Endothelial cell of umbilical vein (primary cell): ENCODE measurements around the gene SWI5. TPM values are rescaled to one million over a fixed set of nuclear protein-coding genes. Genes with fewer than 3 reads are reported as not detected.

Source experiments
- BruUV-seq: library from RNA; stranded (reverse); fragments of 400-500 nt; replicated peaks from 2 replicates; lab custom pipeline; 2021; lab: Mats Ljungman, UMichigan
- CTCF ChIA-PET: fragments of 300-600, 350-600 bp; sonication (Branson Sonifier 250); formaldehyde crosslinking; loops from one replicate; lab custom pipeline; 2021; ENCODE audit warnings: antibody characterized with exemption, inconsistent platforms; lab: Charles Lee
- POLR2A ChIA-PET: fragments of 300-600, 350-600 bp; sonication (Branson Sonifier 250); formaldehyde crosslinking; loops from one replicate; lab custom pipeline; 2021; ENCODE audit warnings: antibody characterized with exemption, inconsistent platforms; lab: Charles Lee
- DNase-seq: peaks from one replicate; pipeline ENCODE4 v3.0.0-alpha.2; 2011; ENCODE audit warnings: low read depth, low spot score
- FAIRE-seq: peaks from 2 replicates; lab custom pipeline; 2011; peaks lifted over from hg19 to GRCh38; lab: Jason Lieb, UNC
- H2AFZ ChIP-seq: 2 replicates; pipeline ENCODE4 v1.6.0; 2012; ENCODE audit warnings: low read depth, low read length, control low read depth, inconsistent platforms
- H3K27ac ChIP-seq: 2 replicates; pipeline ENCODE4 v1.5.1; 2011; ENCODE audit warnings: low read depth, mild to moderate bottlenecking, control low read depth, low read length, moderate library complexity; ENCODE audit not compliant: insufficient read depth
- H3K27me3 ChIP-seq, 2 experiments: 2 replicates each; pipeline versions ENCODE4 v1.6.0 to v1.6.1; 2011; ENCODE audit warnings: low read length in 2 of 2, mixed read lengths in 1 of 2; ENCODE audit not compliant: control insufficient read depth in 2 of 2, insufficient read depth in 2 of 2
- H3K36me3 ChIP-seq, 2 experiments: 2 replicates in 1 of 2; 3 replicates in 1 of 2; pipeline ENCODE4 v1.5.1; 2011; ENCODE audit warnings: low read length in 2 of 2, mild to moderate bottlenecking in 1 of 2, moderate library complexity in 1 of 2; ENCODE audit not compliant: control insufficient read depth in 2 of 2, insufficient read depth in 2 of 2; ENCODE audit errors: extremely low read depth in 1 of 2
- H3K4me1 ChIP-seq: 3 replicates; pipeline ENCODE4 v1.5.1; 2011; ENCODE audit warnings: mild to moderate bottlenecking, low read length; ENCODE audit not compliant: control insufficient read depth, insufficient read depth; ENCODE audit errors: extremely low read depth
- H3K4me2 ChIP-seq: 2 replicates; pipeline ENCODE4 v1.6.1; 2011; ENCODE audit warnings: low read length, control low read depth, mixed read lengths; ENCODE audit not compliant: insufficient read depth
- H3K4me3 ChIP-seq, 3 experiments: fragments of 200-600 bp in 1 of 3; sonication (generic), shearing (Covaris generic) in 1 of 3; replicated peaks in 1 of 3; 2 replicates each; pipeline ENCODE4 v1.5.1; 2011 to 2016; ENCODE audit warnings: control low read depth in 3 of 3, low read length in 3 of 3, mild to moderate bottlenecking in 2 of 3, inconsistent platforms in 1 of 3, low read depth in 1 of 3, moderate library complexity in 1 of 3; ENCODE audit not compliant: insufficient read depth in 1 of 3
- H3K79me2 ChIP-seq: 2 replicates; pipeline ENCODE4 v1.6.0; 2012; ENCODE audit warnings: low read length, inconsistent platforms; ENCODE audit not compliant: control insufficient read depth, insufficient read depth
- H3K9ac ChIP-seq: replicated peaks from 2 replicates; pipeline ENCODE3; 2011; ENCODE audit warnings: low read length, control low read depth; ENCODE audit not compliant: insufficient read depth; ENCODE audit errors: extremely low read depth
- H3K9me1 ChIP-seq: replicated peaks from 3 replicates; pipeline ENCODE4 v1.6.0; 2011; ENCODE audit warnings: mild to moderate bottlenecking, low read length; ENCODE audit not compliant: control insufficient read depth, insufficient read depth; ENCODE audit errors: extremely low read depth
- H3K9me3 ChIP-seq: replicated peaks from 2 replicates; pipeline ENCODE4 v1.5.1; 2012; ENCODE audit warnings: low read length, inconsistent platforms; ENCODE audit not compliant: control insufficient read depth, insufficient read depth
- H4K20me1 ChIP-seq: replicated peaks from 2 replicates; pipeline ENCODE3; 2011; ENCODE audit warnings: mild to moderate bottlenecking, low read length; ENCODE audit not compliant: control insufficient read depth, insufficient read depth; ENCODE audit errors: extremely low read depth
- CTCF ChIP-seq, 2 donors: IDR thresholded peaks; 1 replicate in 1 of 2; 2 replicates in 1 of 2; pipeline ENCODE4 v1.5.1; 2011; ENCODE audit warnings: low read length in 2 of 2, mild to moderate bottlenecking in 2 of 2, moderate library complexity in 2 of 2, control low read depth in 1 of 2, inconsistent platforms in 1 of 2, low read depth in 1 of 2; ENCODE audit not compliant: insufficient read depth in 1 of 2; ENCODE audit errors: extremely low read depth in 1 of 2
- EZH2 ChIP-seq: IDR thresholded peaks from 2 replicates; pipeline ENCODE4 v1.6.1; 2012; ENCODE audit warnings: borderline replicate concordance, low read depth, mild to moderate bottlenecking, moderate library complexity, low read length, inconsistent platforms; ENCODE audit not compliant: severe bottlenecking
- FOS ChIP-seq: IDR thresholded peaks from 2 replicates; pipeline ENCODE4 v1.6.1; 2011; ENCODE audit warnings: mild to moderate bottlenecking, low read length, moderate library complexity, borderline replicate concordance; ENCODE audit not compliant: insufficient read depth
- GATA2 ChIP-seq: IDR thresholded peaks from 2 replicates; pipeline ENCODE4 v1.7.0; 2011; ENCODE audit warnings: low read depth, mild to moderate bottlenecking, moderate library complexity, mixed read lengths, low read length; ENCODE audit not compliant: insufficient read length, insufficient read depth
- JUN ChIP-seq: IDR thresholded peaks from 2 replicates; pipeline ENCODE4 v1.6.1; 2011; ENCODE audit warnings: borderline replicate concordance, low read depth; ENCODE audit not compliant: insufficient read length, insufficient read depth
- MAX ChIP-seq: IDR thresholded peaks from 2 replicates; pipeline ENCODE4 v1.6.1; 2011; ENCODE audit not compliant: insufficient read depth, insufficient read length
- MYC ChIP-seq: IDR thresholded peaks from one replicate; pipeline ENCODE4 v1.6.1; 2011; ENCODE audit warnings: mild to moderate bottlenecking, low read depth, low read length
- POLR2A ChIP-seq: IDR thresholded peaks from 2 replicates; pipeline ENCODE4 v1.6.1; 2012; ENCODE audit warnings: low read depth, mild to moderate bottlenecking, control low read depth, low read length
- POLR2AphosphoS5 ChIP-seq: IDR thresholded peaks from 2 replicates; pipeline ENCODE4 v1.6.1; 2012; ENCODE audit warnings: low read depth, mild to moderate bottlenecking, control low read depth, low read length, moderate library complexity; ENCODE audit not compliant: insufficient read depth
- dilution Hi-C: fragments of 300-500 bp; cut with MboI; formaldehyde crosslinking; loops from one replicate; pipeline ENCODE4 v1.15.0; 2019; ENCODE audit warnings: low sequenced_read_pairs; ENCODE audit not compliant: extremely low pct_ligation_motif_present
- intact Hi-C: fragments of 100-400 bp; cut with micrococcal nuclease; formaldehyde crosslinking; loops from one replicate; pipeline ENCODE4 v1.10.0; 2022
- polyA plus RNA-seq, 4 experiments: library from polyadenylated mRNA; depleted of rRNA in 3 of 4; stranded (reverse) in 3 of 4; unstranded in 1 of 4; fragments of >200 nt; gene quantifications; 2 replicates each; pipeline versions ENCODE4 v1.2.1 to v1.2.3, GENCODE V29; 2011 to 2012; ENCODE audit warnings: missing spikeins in 1 of 4
- total RNA-seq: library from RNA; stranded (reverse); gene quantifications from 2 replicates; pipeline ENCODE4 v1.2.3, GENCODE V29; 2021

The SWI5 gene
- total and polyA plus RNA-seq, 2 donors (not counting 3 experiments of a cell fraction or from before 2014, with no cell fraction given), result 21.2 to 58.0 TPM

GRCh38 chr9:128310461-128310860 is 34.4 kb downstream of the SWI5 start:
- H3K4me1 ChIP-seq, result peaks cover 6% of the 10 kb centered on the region
- peaks cover 3 to 23% of the 10 kb centered on the region in 2 experiments for H3K36me3 ChIP-seq
- FAIRE-seq, result no peak
- POLR2A ChIA-PET, result no interaction called here
- H3K4me3 ChIP-seq, result no peak overlapping the region
- no peak overlapping the region for H3K4me2 ChIP-seq
- CTCF ChIA-PET, result no interaction called here
- no peak for TF ChIP-seq MAX
- TF ChIP-seq GATA2, result no peak
- TF ChIP-seq EZH2, result no peak
- TF ChIP-seq CTCF (IDR thresholded peaks at IDR 0.05; ENCODE audit: extremely low read depth in 1 of 2, insufficient read depth in 1 of 2, low read depth in 1 of 2, low read length in 2 of 2), result no peak
- no peak for TF ChIP-seq POLR2A
- no peak for TF ChIP-seq FOS
- no peak for TF ChIP-seq POLR2AphosphoS5
- no peak for TF ChIP-seq MYC
- TF ChIP-seq JUN, result no peak
- dilution Hi-C loops (no loop called here), intact Hi-C loops (no loop called here)
- H3K9me3 ChIP-seq, result no peaks in the 10 kb centered on the region
- no peaks in the 10 kb centered on the region for H3K9me1 ChIP-seq
- no peaks in the 10 kb centered on the region for H3K27me3 ChIP-seq
- no peak overlapping the region for H3K9ac ChIP-seq
- no peak overlapping the region for H3K27ac ChIP-seq
- no TSS peak for BruUV-seq
- no peaks in the 10 kb centered on the region for H3K79me2 ChIP-seq
- H4K20me1 ChIP-seq, result no peaks in the 10 kb centered on the region
- no peak for DNase-seq
- no peak overlapping the region for H2AFZ ChIP-seq
